AG04449 (cell line): ENCODE measurements around the gene MST1R.

Experiments
- CTCF ChIA-PET: fragments of 350-600 bp; formaldehyde crosslinking; extraction: SDS; loops from one replicate; lab custom pipeline; 2021; ENCODE audit warnings: antibody characterized with exemption; lab: Yijun Ruan, JAX
- POLR2A ChIA-PET: fragments of 400-600, 350-600 bp; formaldehyde crosslinking; extraction: SDS; loops from one replicate; lab custom pipeline; 2020; ENCODE audit warnings: antibody characterized with exemption, inconsistent platforms; lab: Yijun Ruan, JAX
- DNase-seq: peaks from one replicate; pipeline ENCODE4 v3.0.0-alpha.2; 2010; ENCODE audit warnings: low read depth, low spot score
- H3K4me3 ChIP-seq: 2 replicates; pipeline ENCODE4 v1.5.1; 2011; ENCODE audit warnings: low read depth, mild to moderate bottlenecking, control low read depth, low read length
- CTCF ChIP-seq: IDR thresholded peaks from one replicate; pipeline ENCODE4 v1.5.1; 2011; ENCODE audit warnings: mild to moderate bottlenecking, moderate library complexity, low read length, control low read depth, inconsistent platforms; ENCODE audit not compliant: insufficient read depth; ENCODE audit errors: missing control alignments

The MST1R gene

GRCh38 chr3:49840388-49840787 lies 63.3 kb downstream of the MST1R start:
- no peak for TF ChIP-seq CTCF
- DNase-seq = no peak
- no peak overlapping the region for H3K4me3 ChIP-seq
- CTCF ChIA-PET = interaction anchor here (1.0 to 19.5 kb wide), 12 partner anchors 10 to 301 kb away, joined by 3 to 507 read pairs (median 12); partner anchors contain the start of genes CDHR4, INKA1, IP6K1 and TRAIP
- POLR2A ChIA-PET = interaction anchor here (0.9 kb wide), 1 partner anchor 37 kb away, joined by 4 read pairs; the partner anchor contains the start of gene INKA1

- TF ChIP-seq CTCF = peak; percentile 83
- no peak overlapping the region for H3K4me3 ChIP-seq
- CTCF ChIA-PET = interaction anchor here (0.6 to 19.5 kb wide), 55 partner anchors 10 to 350 kb away, joined by 3 to 507 read pairs (median 6); partner anchors contain the start of genes CDHR4, INKA1, IP6K1 and MON1A
- peak; percentile 19 for DNase-seq
- POLR2A ChIA-PET = interaction anchor here (0.7 to 1.7 kb wide), 3 partner anchors 13 to 36 kb away, joined by 3 to 5 read pairs (median 3); partner anchors contain the start of gene INKA1
Measured at GRCh38 chr3:49839193-49839809, 64.4 kb downstream of the MST1R start.
